ENCODE results near the gene ZNF799. TPM values are rescaled to one million over a fixed set of nuclear protein-coding genes. Genes with fewer than 3 reads are reported as not detected.
"Not testable (repeated sequence)": the region's sequence is repeated elsewhere in the genome, so short reads cannot be mapped to it uniquely, and the experiment has no call there.

ZNF799 gene
- total RNA-seq, 1 donor from 2014 or later, result 8.7 TPM

DNA sequence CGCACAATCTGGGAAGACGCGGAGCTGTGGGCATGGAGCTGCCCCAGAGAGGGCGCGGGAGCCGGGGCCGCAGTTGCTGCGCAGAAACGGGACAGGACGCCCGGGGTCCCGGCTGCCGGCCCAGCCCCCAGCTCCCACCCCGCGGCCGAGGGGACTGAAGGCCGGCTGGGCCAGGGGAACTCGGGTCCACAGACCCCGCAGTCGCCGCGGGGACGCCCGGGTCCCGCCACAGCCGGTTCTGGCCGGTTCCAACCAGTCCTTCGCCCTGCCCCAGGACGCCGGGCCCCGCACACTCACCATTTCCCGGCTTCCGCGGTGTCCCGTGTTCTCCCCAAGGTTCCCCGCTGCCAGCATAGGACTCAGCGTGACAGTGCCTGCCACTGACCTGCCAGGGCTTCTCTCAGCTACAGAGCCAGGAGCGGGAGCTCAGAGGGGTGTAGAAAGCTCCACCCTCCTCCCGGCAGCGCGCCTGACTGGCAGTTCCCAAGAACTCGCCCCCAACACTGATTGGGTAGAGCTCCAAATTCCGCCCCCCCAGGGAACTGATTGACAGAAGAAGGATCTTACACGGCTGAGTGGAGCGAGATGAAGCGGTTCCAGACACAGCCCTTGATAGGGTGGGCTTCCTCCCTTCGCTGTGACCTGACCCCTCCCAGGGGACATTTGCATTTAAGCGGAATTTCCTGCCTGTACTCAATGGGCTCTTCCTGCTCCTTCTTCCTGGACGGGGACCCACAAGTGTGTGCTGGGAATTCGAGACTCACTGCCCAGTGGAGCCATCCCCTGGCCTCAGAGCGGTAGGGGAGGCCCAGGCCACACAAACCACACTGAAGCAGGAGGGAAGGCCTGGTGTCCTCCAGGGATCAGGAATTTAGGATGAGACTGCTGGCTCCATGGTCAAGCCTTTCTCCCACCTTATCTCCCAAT lies 35.6 kb downstream of the ZNF799 start, which contains the start of gene ZNF442:
ZNF442 (minus strand) TSS at position 448 of the 927 bp plus-strand sequence. CDS start 2,052 bp downstream, outside the sequence.
- H3K4me1 Mint-ChIP-seq, result peaks cover 14% of the 10 kb centered on the region
- H2AFZ ChIP-seq (replicated peaks), result peak within 1 kb of the TSS; percentile 93
- peak within 1 kb of the TSS; percentile 88 for H3K27ac ChIP-seq
- H3K4me3 Mint-ChIP-seq, result peak within 1 kb of the TSS; percentile 98
- H3K9me3 ChIP-seq (ENCODE audit: low read depth), result no peaks in the 10 kb centered on the region
- H3K27me3 ChIP-seq, result no peaks in the 10 kb centered on the region
- H3K27me3 Mint-ChIP-seq (ENCODE audit: insufficient read depth, low read depth), result peaks cover 4% of the 10 kb centered on the region
- H3K36me3 Mint-ChIP-seq, result peaks cover 18% of the 10 kb centered on the region
- no peaks in the 10 kb centered on the region for H4K20me1 ChIP-seq (ENCODE audit: low read depth)
- peak within 1 kb of the TSS; percentile 97 for H3K27ac Mint-ChIP-seq
- peak within 1 kb of the TSS; percentile 75 for H3K4me3 ChIP-seq
- DNase-seq (ENCODE audit: low spot score), result peak; percentile 100
- H3F3A ChIP-seq (ENCODE audit: low read depth), result peaks cover 15% of the 10 kb centered on the region
- peak within 1 kb of the TSS; percentile 73 for H3K9ac ChIP-seq
- H3K4me2 ChIP-seq, result peak within 1 kb of the TSS; percentile 89
- H3K36me3 ChIP-seq, result no peaks in the 10 kb centered on the region
- H3K9me3 Mint-ChIP-seq, result peaks cover 50% of the 10 kb centered on the region
- H3K79me2 ChIP-seq (ENCODE audit: low read depth), result peaks cover 5% of the 10 kb centered on the region
- no peaks in the 10 kb centered on the region for H3K4me1 ChIP-seq
- no peak for TF ChIP-seq EZH2phosphoT487 (IDR thresholded peaks at IDR 0.05)
- TF ChIP-seq EZH2 (IDR thresholded peaks at IDR 0.05), result no peak
- TF ChIP-seq, protein P1, sequence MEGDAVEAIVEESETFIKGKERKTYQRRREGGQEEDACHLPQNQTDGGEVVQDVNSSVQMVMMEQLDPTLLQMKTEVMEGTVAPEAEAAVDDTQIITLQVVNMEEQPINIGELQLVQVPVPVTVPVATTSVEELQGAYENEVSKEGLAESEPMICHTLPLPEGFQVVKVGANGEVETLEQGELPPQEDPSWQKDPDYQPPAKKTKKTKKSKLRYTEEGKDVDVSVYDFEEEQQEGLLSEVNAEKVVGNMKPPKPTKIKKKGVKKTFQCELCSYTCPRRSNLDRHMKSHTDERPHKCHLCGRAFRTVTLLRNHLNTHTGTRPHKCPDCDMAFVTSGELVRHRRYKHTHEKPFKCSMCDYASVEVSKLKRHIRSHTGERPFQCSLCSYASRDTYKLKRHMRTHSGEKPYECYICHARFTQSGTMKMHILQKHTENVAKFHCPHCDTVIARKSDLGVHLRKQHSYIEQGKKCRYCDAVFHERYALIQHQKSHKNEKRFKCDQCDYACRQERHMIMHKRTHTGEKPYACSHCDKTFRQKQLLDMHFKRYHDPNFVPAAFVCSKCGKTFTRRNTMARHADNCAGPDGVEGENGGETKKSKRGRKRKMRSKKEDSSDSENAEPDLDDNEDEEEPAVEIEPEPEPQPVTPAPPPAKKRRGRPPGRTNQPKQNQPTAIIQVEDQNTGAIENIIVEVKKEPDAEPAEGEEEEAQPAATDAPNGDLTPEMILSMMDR (IDR thresholded peaks at IDR 0.05), result peak; percentile 60

DNA sequence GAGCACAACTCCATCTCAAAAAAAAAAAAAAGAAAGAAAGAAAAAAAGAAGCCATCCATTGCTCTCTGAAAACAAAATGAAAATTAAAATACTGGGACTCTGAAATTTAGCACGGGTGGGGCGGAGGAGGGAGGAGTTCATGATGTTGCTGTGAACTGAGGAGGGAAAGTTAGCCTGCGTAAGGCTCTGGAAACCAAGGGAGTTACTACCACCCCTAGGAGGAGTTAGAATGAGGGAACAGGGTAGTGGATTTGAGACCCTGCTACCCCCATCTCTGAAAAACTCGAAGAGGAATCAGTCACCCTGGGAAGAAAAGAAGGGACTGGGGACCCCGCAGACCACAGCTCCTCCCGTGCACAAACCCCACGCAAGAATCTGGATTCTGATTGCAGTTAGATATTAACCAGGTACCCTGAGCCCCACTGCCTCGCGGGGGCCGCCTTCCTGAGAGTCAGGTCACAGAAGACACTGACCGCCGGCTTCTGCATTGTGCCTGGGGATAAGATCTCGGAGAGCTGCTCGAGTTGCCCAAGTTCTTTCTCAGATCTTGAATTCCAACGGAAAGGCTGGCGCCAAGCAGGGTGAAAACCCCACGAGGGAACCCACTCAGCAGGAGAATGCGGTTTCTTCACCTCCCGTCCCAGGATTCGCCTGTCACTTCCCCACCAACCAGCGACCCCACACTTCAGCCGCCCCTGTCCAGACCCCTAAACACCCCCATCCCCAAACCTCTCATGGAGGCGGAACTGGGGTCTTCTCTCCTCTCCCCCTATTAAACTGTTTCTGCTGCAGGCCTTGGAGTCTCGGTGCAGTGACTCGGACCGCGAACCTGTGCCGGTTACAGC lies 36.5 kb downstream of the ZNF799 start:
- peaks cover 54% of the 10 kb centered on the region for H3K9me3 Mint-ChIP-seq

DNA sequence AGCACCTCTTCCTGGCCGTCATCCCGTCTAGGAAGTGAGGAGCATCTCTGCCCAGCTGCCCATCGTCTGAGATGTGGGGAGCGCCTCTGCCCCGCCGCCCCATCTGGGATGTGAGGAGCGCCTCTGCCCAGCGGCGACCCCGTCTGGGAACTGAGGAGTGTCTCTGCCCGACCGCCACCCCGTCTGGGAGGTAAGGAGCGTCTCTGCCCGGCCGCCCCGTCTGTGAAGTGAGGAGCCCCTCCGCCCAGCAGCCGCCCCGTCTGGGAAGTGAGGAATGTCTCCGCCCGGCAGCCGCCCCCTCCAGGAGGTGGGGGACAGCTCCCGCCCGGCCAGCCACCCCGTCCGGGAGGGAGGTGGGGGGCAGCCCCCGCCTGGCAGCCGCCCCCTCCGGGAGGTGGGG lies 38.8 kb downstream of the ZNF799 start:
- H3K4me3 Mint-ChIP-seq; H3K27me3 ChIP-seq; H3K27ac Mint-ChIP-seq; H3K9ac ChIP-seq; H3K4me1 ChIP-seq; H3K79me2 ChIP-seq (ENCODE audit: low read depth); H3K36me3 ChIP-seq; DNase-seq (ENCODE audit: low spot score); H3K27ac ChIP-seq; H3K27me3 Mint-ChIP-seq (ENCODE audit: insufficient read depth, low read depth); H4K20me1 ChIP-seq (ENCODE audit: low read depth); H3K9me3 ChIP-seq (ENCODE audit: low read depth); H2AFZ ChIP-seq (replicated peaks); H3K4me3 ChIP-seq; H3K4me2 ChIP-seq: not testable (repeated sequence)
- peaks cover 14% of the 10 kb centered on the region for H3K4me1 Mint-ChIP-seq
- peaks cover 15% of the 10 kb centered on the region for H3F3A ChIP-seq (ENCODE audit: low read depth)
- peaks cover 27% of the 10 kb centered on the region for H3K36me3 Mint-ChIP-seq
- peaks cover 63% of the 10 kb centered on the region for H3K9me3 Mint-ChIP-seq

More for the DNA sequence above, 36.5 kb downstream of the ZNF799 start:
- no peaks in the 10 kb centered on the region for H3K36me3 ChIP-seq
- Mint-ChIP-seq H3K4me3 (peak overlapping the region; percentile 98), H3K36me3 (peaks cover 18% of the 10 kb centered on the region), H3K4me1 (peaks cover 14% of the 10 kb centered on the region), H3K27me3 (ENCODE audit: insufficient read depth, low read depth) (peaks cover 4% of the 10 kb centered on the region), H3K27ac (peak overlapping the region; percentile 29)
- H3K9ac ChIP-seq, result peak overlapping the region; percentile 73
- TF ChIP-seq EZH2 (IDR thresholded peaks at IDR 0.05) (no peak), EZH2phosphoT487 (IDR thresholded peaks at IDR 0.05) (no peak)
- TF ChIP-seq, protein P1 (IDR thresholded peaks at IDR 0.05), result no peak
- no peaks in the 10 kb centered on the region for H3K4me1 ChIP-seq
- peak overlapping the region; percentile 88 for H3K27ac ChIP-seq
- no peaks in the 10 kb centered on the region for H3K9me3 ChIP-seq (ENCODE audit: low read depth)
- H3K4me2 ChIP-seq, result peak overlapping the region; percentile 89
- H2AFZ ChIP-seq (replicated peaks), result peak overlapping the region; percentile 93
- H3K79me2 ChIP-seq (ENCODE audit: low read depth), result peaks cover 5% of the 10 kb centered on the region
- DNase-seq (ENCODE audit: low spot score), result peak; percentile 33
- no peaks in the 10 kb centered on the region for H3K27me3 ChIP-seq
- peak overlapping the region; percentile 75 for H3K4me3 ChIP-seq
- H3F3A ChIP-seq (ENCODE audit: low read depth), result peaks cover 15% of the 10 kb centered on the region
- no peaks in the 10 kb centered on the region for H4K20me1 ChIP-seq (ENCODE audit: low read depth)

Measured in neural progenitor cell (in vitro differentiated cells).